Adrenal gland (tissue), 12 donors: Measurements from ENCODE around the gene LTO1. TPM values are rescaled to one million over a fixed set of nuclear protein-coding genes. Genes with fewer than 3 reads are reported as not detected.

Experiments used
- DNase-seq, 7 donors: peaks; one replicate each; pipeline ENCODE4 v3.0.0-alpha.2; 2019 to 2020
- H3K27ac ChIP-seq, 5 donors: fragments of 200-600 bp; sonication (generic) in 4 of 5; 1 replicate in 3 of 5; 2 replicates in 2 of 5; pipeline versions ENCODE4 v1.5.1 to v1.8.0; 2016 to 2020; ENCODE audit warnings: mild to moderate bottlenecking in 1 of 5
- H3K27me3 ChIP-seq: fragments of 200-600 bp; 2 replicates; pipeline ENCODE4 v1.8.0; 2021
- H3K36me3 ChIP-seq, 2 donors: fragments of 200-600 bp; replicated peaks in 1 of 2; 1 replicate in 1 of 2; 2 replicates in 1 of 2; pipeline versions ENCODE4 v1.5.1 to v1.8.0; 2018 to 2022
- H3K4me1 ChIP-seq, 2 donors: fragments of 200-600 bp; replicated peaks in 1 of 2; 1 replicate in 1 of 2; 2 replicates in 1 of 2; pipeline versions ENCODE4 v1.5.1 to v1.8.0; 2018 to 2021
- H3K4me3 ChIP-seq, 4 donors: fragments of 200-600 bp; sonication (generic) in 3 of 4; one replicate each; pipeline ENCODE4 v1.5.1; 2016 to 2018
- H3K9me3 ChIP-seq, 3 donors: fragments of 200-600 bp; sonication (generic) in 1 of 3; replicated peaks in 1 of 3; 1 replicate in 2 of 3; 2 replicates in 1 of 3; pipeline versions ENCODE4 v1.5.1 to v1.8.0; 2016 to 2021
- CTCF ChIP-seq, 6 experiments: fragments of 450-650 bp in 4 of 6; fragments of 200-600 bp in 2 of 6; sonication (generic) in 1 of 6; IDR thresholded peaks; 1 replicate in 5 of 6; 2 replicates in 1 of 6; pipeline versions ENCODE4 v1.5.1 to v1.8.0; 2016 to 2021; ENCODE audit warnings: antibody characterized with exemption in 6 of 6, mild to moderate bottlenecking in 2 of 6, moderate library complexity in 1 of 6
- POLR2A ChIP-seq, 2 donors: fragments of 450-650 bp; IDR thresholded peaks; one replicate each; pipeline ENCODE4 v1.6.1; 2017; ENCODE audit warnings: antibody characterized with exemption in 2 of 2, mild to moderate bottlenecking in 2 of 2, moderate library complexity in 1 of 2
- WGBS, 4 donors: extraction: QIAGEN DNeasy Blood & Tissue Kit in 2 of 4; methylation state at CpG; one replicate each; pipeline versions ENCODE4 v1.1.5 to v1.1.7; 2013 to 2017; 5-methylcytosine and 5-hydroxymethylcytosine counted together
- intact Hi-C, 2 donors: fragments of 100-400 bp; cut with DNase I; formaldehyde crosslinking; loops; one replicate each; pipeline versions ENCODE4 v1.14.1 to v1.15.0; 2022 to 2023
- polyA plus RNA-seq, 3 donors: library from polyadenylated mRNA; stranded (reverse); fragments of 200-250 nt in 2 of 3; fragments of 350-450 nt in 1 of 3; fragmentation: Illumina TruSeq in 1 of 3; extraction: RNeasy Lipid Tissue Mini Kit (QIAGEN cat#74804) in 1 of 3; gene quantifications; one replicate each; pipeline ENCODE4 v1.2.3, GENCODE V29; 2013 to 2014
- total RNA-seq, 9 donors: library from RNA; depleted of rRNA in 4 of 9; stranded (reverse); fragments of >200 nt in 4 of 9; fragments of 120-200 nt in 1 of 9; fragmentation: NEBNext Ultra II Directional in 1 of 9; extraction: Animal tissue kit (Norgen Biotek cat#: 25700) in 1 of 9; gene quantifications; one replicate each; pipeline versions ENCODE4 v1.1.0 to v1.2.4, GENCODE V29; 2013 to 2023
- donor health status: healthy with polysubstance abuse.
- donor health status: Bipolar disorder and iron deficiency.
- donor health status: DM: yes; HTN: yes; CAD: no.
- donor health status: DM: no; HTN: no; CAD: no.
- donor health status: DM: no; HTN: no; CAD: no.
- donor health status: DM: yes; HTN: yes; CAD: no.

LTO1 gene
- total and polyA plus RNA-seq, 12 donors, result 10.9 to 52.5 (median 23.6) TPM

GRCh38 chr11:69665669-69666068 lies 9.5 kb downstream of the LTO1 start:
- peak in 1 of 7 donors; percentile 5 for DNase-seq
- intact Hi-C loops, result no loop called here

DNA sequence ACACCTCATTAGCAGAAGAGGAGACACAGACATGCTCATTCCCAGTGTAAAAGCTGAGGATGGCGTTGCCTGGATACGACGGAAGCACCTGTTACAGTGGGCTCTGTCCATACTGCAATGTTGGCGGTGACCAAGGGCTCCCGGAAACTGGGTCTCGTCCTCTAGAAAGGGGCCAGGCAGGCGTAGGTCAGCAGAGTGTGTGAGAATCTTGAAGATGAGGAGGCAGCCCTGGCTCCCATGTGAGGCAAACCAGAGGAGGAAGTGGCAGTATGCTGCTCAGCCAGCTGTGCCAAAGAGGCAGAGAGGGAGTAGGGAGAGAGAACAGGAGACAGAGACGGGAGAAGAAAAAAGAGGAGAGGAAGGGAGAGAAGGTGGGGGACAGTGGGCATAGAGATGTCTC lies 10.3 kb downstream of the LTO1 start:
- no peaks in the 10 kb centered on the region for H3K27me3 ChIP-seq
- H3K36me3 ChIP-seq, result peaks cover 0 to 36% of the 10 kb centered on the region in 2 donors
- peaks cover under 1 to 9% of the 10 kb centered on the region in 2 donors for H3K4me1 ChIP-seq
- peak in 1 of 7 donors; percentile 5 for DNase-seq
- H3K9me3 ChIP-seq, result no peaks in the 10 kb centered on the region
- WGBS, 4 donors, result 87 to 93% (median 90%) methylated on average over 8 of the region's 8 CpGs
- intact Hi-C loops, result no loop called here
- no peak overlapping the region for H3K27ac ChIP-seq
- TF ChIP-seq POLR2A (IDR thresholded peaks at IDR 0.05) (no peak), CTCF (IDR thresholded peaks at IDR 0.05) (no peak)
- H3K4me3 ChIP-seq, result no peak overlapping the region

More at GRCh38 chr11:69665669-69666068, 9.5 kb downstream of the LTO1 start:
- TF ChIP-seq POLR2A (IDR thresholded peaks at IDR 0.05) (no peak), CTCF (IDR thresholded peaks at IDR 0.05) (no peak)
- no peaks in the 10 kb centered on the region for H3K27me3 ChIP-seq
- H3K4me3 ChIP-seq, result no peak overlapping the region
- no peaks in the 10 kb centered on the region for H3K9me3 ChIP-seq
- peaks cover 0 to 40% of the 10 kb centered on the region in 2 donors for H3K36me3 ChIP-seq
- H3K27ac ChIP-seq, result no peak overlapping the region
- H3K4me1 ChIP-seq, result peaks cover 3 to 17% of the 10 kb centered on the region in 2 donors
- 92 to 94% (median 93%) methylated on average over 11 of the region's 11 CpGs for WGBS, 4 donors

DNA sequence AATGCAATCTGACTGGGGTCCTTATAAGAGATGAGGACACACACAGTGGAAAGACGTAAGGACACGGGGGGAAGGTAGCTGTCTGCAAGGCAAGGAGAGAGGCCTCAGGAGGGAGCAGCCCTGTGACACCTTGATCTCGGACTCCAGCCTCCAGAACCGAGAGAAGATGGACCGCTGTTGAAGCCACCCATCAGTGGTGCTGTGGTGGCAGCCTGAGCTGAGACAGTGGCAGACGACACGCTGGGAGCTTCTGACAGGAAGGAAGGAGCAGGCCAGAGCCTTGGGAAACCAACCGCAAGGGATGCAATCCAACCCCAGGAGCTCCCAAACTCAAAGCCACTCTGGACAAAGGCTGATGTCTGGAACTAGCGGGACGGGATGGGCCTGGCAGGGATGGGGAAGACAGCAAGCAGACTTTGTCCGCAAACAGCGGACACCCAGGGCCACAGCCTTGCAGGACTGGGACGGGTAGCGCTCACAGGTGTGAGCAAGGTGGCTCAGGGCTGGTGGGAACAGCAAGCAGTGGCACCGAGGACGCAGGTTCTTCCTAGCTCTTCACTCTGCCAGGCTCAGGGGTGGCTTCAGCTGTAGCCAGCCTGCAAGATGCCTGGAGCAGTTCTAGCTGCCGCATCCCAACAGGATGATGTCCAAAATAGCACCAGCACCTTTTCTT lies 10.9 kb downstream of the LTO1 start:
- no peak for TF ChIP-seq CTCF (IDR thresholded peaks at IDR 0.05)
- TF ChIP-seq POLR2A (IDR thresholded peaks at IDR 0.05), result no peak
- WGBS, 4 donors, result 91 to 97% (median 94%) methylated on average over 15 to 17 of the region's 17 CpGs
- Histone ChIP-seq H3K27ac (no peak overlapping the region), H3K27me3 (no peaks in the 10 kb centered on the region), H3K4me1 (peaks cover 0 to 8% of the 10 kb centered on the region in 2 donors), H3K9me3 (no peaks in the 10 kb centered on the region), H3K36me3 (peaks cover 0 to 29% of the 10 kb centered on the region in 2 donors), H3K4me3 (no peak overlapping the region)
- intact Hi-C loops, result no loop called here
- peak in 1 of 7 donors; percentile 9 for DNase-seq

DNA sequence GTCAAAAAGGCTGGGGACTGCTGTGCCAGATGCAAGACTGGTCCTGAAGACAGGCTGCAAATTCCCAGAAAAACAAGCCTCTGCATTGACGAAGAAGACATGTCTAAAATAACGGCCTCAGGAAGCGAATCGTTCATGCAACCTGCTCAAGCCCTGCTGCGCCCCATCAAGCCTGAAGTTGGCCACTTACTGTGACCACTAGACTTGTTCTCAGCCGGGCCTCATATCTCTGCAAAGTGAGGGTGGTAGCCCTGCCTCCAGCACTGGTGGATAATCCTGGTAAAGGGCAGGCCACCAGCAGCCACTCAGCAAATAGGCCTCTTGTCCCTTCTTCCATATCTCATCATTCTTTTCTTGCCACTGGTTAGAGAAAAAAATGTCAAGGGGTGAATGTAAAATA lies 11.8 kb downstream of the LTO1 start:
- H3K27me3 ChIP-seq, result no peaks in the 10 kb centered on the region
- no peak for TF ChIP-seq POLR2A (IDR thresholded peaks at IDR 0.05)
- TF ChIP-seq CTCF (IDR thresholded peaks at IDR 0.05), result no peak
- intact Hi-C loops, result no loop called here
- no peak overlapping the region for H3K27ac ChIP-seq
- H3K36me3 ChIP-seq, result peaks cover 0 to 23% of the 10 kb centered on the region in 2 donors
- no peak overlapping the region for H3K4me3 ChIP-seq
- DNase-seq, result no peak
- H3K4me1 ChIP-seq, result peaks cover 0 to 6% of the 10 kb centered on the region in 2 donors
- WGBS, 4 donors, result 91 to 100% (median 94%) methylated on average over 3 to 6 of the region's 6 CpGs
- H3K9me3 ChIP-seq, result no peaks in the 10 kb centered on the region
